G401 (cell line): Measurements from ENCODE around the gene TRAF3. TPM values are rescaled to one million over a fixed set of nuclear protein-coding genes. Genes with fewer than 3 reads are reported as not detected.

ENCODE experiments used
- DNase-seq: peaks from one replicate; pipeline ENCODE4 v3.0.0-alpha.2; 2015; ENCODE audit warnings: low spot score
- in situ Hi-C: cut with HindIII; loops from 2 replicates; pipeline ENCODE4 v1.10.0; 2016; ENCODE audit warnings: low sequenced_read_pairs, mixed read lengths
- total RNA-seq: library from RNA; depleted of rRNA; stranded (reverse); fragments of >200 nt; shearing (Covaris generic); gene quantifications from 2 replicates; pipeline ENCODE4 v1.2.3, GENCODE V29; 2014

Gene TRAF3
- total RNA-seq, 1 experiment from 2014 or later = 45.5 TPM

- no peak for DNase-seq
These were observed 121.7 kb downstream of the TRAF3 start for GRCh38 chr14:102898776-102899515.

GRCh38 chr14:102899516-102899900 is 122.3 kb downstream of the TRAF3 start:
- no peak for DNase-seq
- in situ Hi-C loops = no loop called here

More at GRCh38 chr14:102898776-102899515, 121.7 kb downstream of the TRAF3 start:
- in situ Hi-C loops = no loop called here

- peak; percentile 57 for DNase-seq
- in situ Hi-C loops = no loop called here
These were observed 123.7 kb downstream of the TRAF3 start for GRCh38 chr14:102900631-102901571.

- DNase-seq = no peak
- in situ Hi-C loops = no loop called here
These were observed 124.4 kb downstream of the TRAF3 start for GRCh38 chr14:102901633-102902032.

GRCh38 chr14:102902086-102902485 is 124.8 kb downstream of the TRAF3 start:
- in situ Hi-C loops = no loop called here
- DNase-seq = no peak

- DNase-seq = no peak
- in situ Hi-C loops = no loop called here
These were observed 125.4 kb downstream of the TRAF3 start for GRCh38 chr14:102902523-102903247.

- no peak for DNase-seq
- in situ Hi-C loops = no loop called here
These were observed 126.1 kb downstream of the TRAF3 start for GRCh38 chr14:102903248-102903888.

- DNase-seq = no peak
- in situ Hi-C loops = no loop called here
These were observed 126.8 kb downstream of the TRAF3 start for GRCh38 chr14:102903889-102904512.

GRCh38 chr14:102905116-102906108 is 128.2 kb downstream of the TRAF3 start:
- no peak for DNase-seq
- in situ Hi-C loops = no loop called here

GRCh38 chr14:102906616-102907302 is 129.5 kb downstream of the TRAF3 start:
- DNase-seq = no peak
- in situ Hi-C loops = no loop called here

GRCh38 chr14:102907303-102907844 is 130.1 kb downstream of the TRAF3 start:
- in situ Hi-C loops = no loop called here
- DNase-seq = no peak

- DNase-seq = no peak
- in situ Hi-C loops = no loop called here
These were observed 130.9 kb downstream of the TRAF3 start for GRCh38 chr14:102907980-102908730.

- in situ Hi-C loops = no loop called here
- no peak for DNase-seq
These were observed 131.7 kb downstream of the TRAF3 start for GRCh38 chr14:102908766-102909455.

- in situ Hi-C loops = no loop called here
- no peak for DNase-seq
These were observed 132.2 kb downstream of the TRAF3 start for GRCh38 chr14:102909462-102909861.

- in situ Hi-C loops = no loop called here
- DNase-seq = no peak
These were observed 132.7 kb downstream of the TRAF3 start for GRCh38 chr14:102909911-102910310.

- in situ Hi-C loops = no loop called here
- no peak for DNase-seq
These were observed 133.2 kb downstream of the TRAF3 start for GRCh38 chr14:102910442-102910841.
